NCI-H2029 treated with DMSO at 0.1 percent for 48 hours (cell line): ENCODE measurements around the gene SIGLEC9.
"Not testable (repeated sequence)": the region's sequence is repeated elsewhere in the genome, so short reads cannot be mapped to it uniquely, and the experiment has no call there.

Source experiments
- DNase-seq: peaks from one replicate; lab custom pipeline; 2025; lab: John Stamatoyannopoulos, UW

SIGLEC9 gene

GRCh38 chr19:51123802-51124201 lies 904 bp upstream of the SIGLEC9 start:
- DNase-seq = no peak

- DNase-seq = no peak
Observed at GRCh38 chr19:51124216-51124615, 490 bp upstream of the SIGLEC9 start.

GRCh38 chr19:51125421-51126075 lies 842 bp downstream of the SIGLEC9 start:
- DNase-seq = no peak

- DNase-seq = no peak
Observed at GRCh38 chr19:51127032-51127431, 2.3 kb downstream of the SIGLEC9 start.

- DNase-seq = no peak
Observed at GRCh38 chr19:51127755-51128154, 3.0 kb downstream of the SIGLEC9 start.

- DNase-seq = no peak
Observed at GRCh38 chr19:51128227-51128626, 3.5 kb downstream of the SIGLEC9 start.

GRCh38 chr19:51129716-51130115 lies 5.0 kb downstream of the SIGLEC9 start:
- no peak for DNase-seq

GRCh38 chr19:51131780-51132680 lies 7.3 kb downstream of the SIGLEC9 start:
- DNase-seq = no peak

GRCh38 chr19:51135004-51135403 lies 10.3 kb downstream of the SIGLEC9 start:
- DNase-seq = no peak

- DNase-seq = no peak
Observed at GRCh38 chr19:51135986-51136762, 11.5 kb downstream of the SIGLEC9 start.

- DNase-seq = no peak
Observed at GRCh38 chr19:51136851-51137551, 12.3 kb downstream of the SIGLEC9 start.

- no peak for DNase-seq
Observed at GRCh38 chr19:51137792-51138425, 13.2 kb downstream of the SIGLEC9 start.

GRCh38 chr19:51138549-51138979 lies 13.9 kb downstream of the SIGLEC9 start:
- no peak for DNase-seq

GRCh38 chr19:51139299-51140014 lies 14.8 kb downstream of the SIGLEC9 start:
- no peak for DNase-seq

- no peak for DNase-seq
Observed at GRCh38 chr19:51140441-51140840, 15.7 kb downstream of the SIGLEC9 start.

GRCh38 chr19:51141181-51141580 lies 16.5 kb downstream of the SIGLEC9 start:
- no peak for DNase-seq

GRCh38 chr19:51142119-51142518 lies 17.4 kb downstream of the SIGLEC9 start, which contains the start of gene SIGLEC7:
TSS of gene SIGLEC7 (plus strand) at chr19:51142301. CDS start at chr19:51142370, 69 bp downstream.
- no peak for DNase-seq

- not testable (repeated sequence) for DNase-seq
Observed at GRCh38 chr19:51142809-51143475, 18.2 kb downstream of the SIGLEC9 start.

- DNase-seq = no peak
Observed at GRCh38 chr19:51143486-51143885, 18.8 kb downstream of the SIGLEC9 start.

- no peak for DNase-seq
Observed at GRCh38 chr19:51144482-51145045, 19.9 kb downstream of the SIGLEC9 start.
